Stimulated activated CD8-positive, alpha-beta memory T cell treated with anti-CD3 and anti-CD28 coated beads, Interleukin-12 subunit alpha, Interleukin-12 subunit beta, amount 100 ng/mL, for 24 hours (primary cell): Measurements from ENCODE around the gene CLMP.
"Not testable (repeated sequence)": the region's sequence is repeated elsewhere in the genome, so short reads cannot be mapped to it uniquely, and the experiment has no call there.

ENCODE experiments used
- DNase-seq: peaks from one replicate; pipeline ENCODE4 v3.0.0-alpha.2; 2020; ENCODE audit errors: extremely low read depth

CLMP gene

DNA sequence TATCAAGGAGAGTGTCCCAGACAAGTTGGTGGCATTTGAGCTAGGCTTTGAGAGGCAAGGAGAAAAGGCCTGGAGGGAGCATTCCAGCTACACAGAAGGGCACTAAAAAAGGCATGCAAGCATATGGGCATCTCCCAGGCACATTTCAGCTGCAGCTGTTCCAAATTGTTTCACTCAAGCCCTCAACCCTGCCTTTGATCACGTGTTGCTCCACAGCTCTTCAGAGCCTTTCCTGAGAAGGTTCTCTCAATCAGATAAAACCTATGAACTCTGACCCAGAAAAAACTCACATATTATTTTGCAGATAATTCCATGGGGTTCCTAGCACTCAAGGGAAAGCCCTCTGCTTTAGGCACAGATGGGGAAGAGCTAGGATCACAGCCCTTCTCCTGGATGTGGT, 108.7 kb downstream of the CLMP start:
- no peak for DNase-seq

GRCh38 chr11:123085497-123085896, 109.6 kb downstream of the CLMP start:
- DNase-seq, result no peak

- no peak for DNase-seq
Measured at GRCh38 chr11:123084454-123084853, 110.6 kb downstream of the CLMP start.

DNA sequence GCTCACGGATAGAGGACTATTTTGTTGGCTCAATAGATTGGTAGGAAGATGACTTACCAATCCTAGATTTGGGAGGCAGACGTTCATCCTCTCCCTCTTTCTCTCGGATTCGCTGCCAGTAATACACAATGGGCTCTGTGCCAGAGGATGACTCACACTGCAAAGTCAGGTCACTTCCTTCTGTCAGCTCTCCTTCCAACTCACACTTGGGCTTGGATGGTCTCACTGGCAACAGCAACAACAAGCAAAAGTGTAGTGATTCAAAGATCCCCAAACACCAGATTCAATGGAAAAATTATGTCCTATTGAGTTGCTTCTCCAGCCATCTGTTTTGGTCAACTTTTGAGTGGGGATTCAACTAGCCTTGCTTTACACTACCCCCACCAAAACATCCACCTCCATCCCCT, 111.4 kb downstream of the CLMP start:
- DNase-seq, result no peak

- no peak for DNase-seq
Measured at GRCh38 chr11:123082977-123083376, 112.1 kb downstream of the CLMP start.

- DNase-seq, result no peak
Measured at GRCh38 chr11:123080015-123080414, 115.0 kb downstream of the CLMP start.

DNA sequence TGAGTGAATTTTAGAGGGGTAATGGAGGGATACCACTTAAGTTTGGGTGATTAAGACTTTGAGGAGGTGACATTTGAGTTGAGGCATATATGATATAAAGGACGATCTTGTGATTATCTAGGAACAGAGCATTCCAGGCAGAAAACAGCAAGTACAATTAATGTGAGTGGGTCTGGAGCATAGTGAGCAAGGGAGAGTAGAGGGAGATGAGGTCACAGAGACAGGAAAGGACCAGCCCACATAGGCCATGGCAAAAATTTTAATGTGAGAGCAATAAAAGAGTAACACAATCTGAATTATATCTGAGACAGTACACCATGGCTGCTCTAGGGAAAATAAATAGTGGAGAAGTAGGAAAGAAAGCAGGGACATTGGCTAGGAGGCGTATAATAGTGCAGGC, 118.6 kb downstream of the CLMP start:
- no peak for DNase-seq

DNA sequence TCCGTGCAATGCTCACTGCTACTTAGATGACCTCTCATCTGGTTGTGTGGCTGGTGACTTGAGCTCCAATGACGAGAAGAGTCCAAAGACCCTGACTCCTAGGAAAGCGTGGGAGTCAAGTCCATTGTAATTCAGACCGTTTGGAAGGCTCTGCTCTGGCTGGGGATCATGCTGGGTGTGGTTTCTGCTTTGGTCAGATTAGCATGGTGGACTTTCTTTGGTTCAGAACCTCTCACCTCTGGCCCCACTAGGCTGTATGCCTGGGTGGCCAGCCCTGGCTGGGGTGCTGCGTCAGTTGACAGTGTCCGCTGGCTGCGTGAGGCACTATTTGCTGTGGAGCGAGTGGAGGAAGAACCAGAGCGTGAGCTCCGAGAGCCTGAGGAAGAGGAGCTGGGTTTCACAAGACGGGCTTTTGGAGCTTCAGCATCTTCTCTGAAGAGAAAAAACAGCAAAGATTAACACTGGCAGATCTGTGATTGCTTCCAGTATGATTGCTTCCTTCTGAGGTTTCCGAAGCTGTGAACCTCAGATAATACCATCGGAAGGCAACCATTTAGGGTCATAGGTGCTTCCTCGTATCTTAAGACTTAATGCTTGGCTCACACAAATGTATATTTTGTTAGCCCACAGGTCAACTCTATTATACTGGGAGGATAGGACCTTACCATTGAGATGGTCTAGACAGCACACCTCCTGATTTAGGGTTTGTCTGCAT, 121.5 kb downstream of the CLMP start:
- DNase-seq, result no peak

- DNase-seq, result no peak
Measured at GRCh38 chr11:123072762-123073161, 122.3 kb downstream of the CLMP start.

GRCh38 chr11:123072332-123072761, 122.7 kb downstream of the CLMP start:
- DNase-seq, result no peak

DNA sequence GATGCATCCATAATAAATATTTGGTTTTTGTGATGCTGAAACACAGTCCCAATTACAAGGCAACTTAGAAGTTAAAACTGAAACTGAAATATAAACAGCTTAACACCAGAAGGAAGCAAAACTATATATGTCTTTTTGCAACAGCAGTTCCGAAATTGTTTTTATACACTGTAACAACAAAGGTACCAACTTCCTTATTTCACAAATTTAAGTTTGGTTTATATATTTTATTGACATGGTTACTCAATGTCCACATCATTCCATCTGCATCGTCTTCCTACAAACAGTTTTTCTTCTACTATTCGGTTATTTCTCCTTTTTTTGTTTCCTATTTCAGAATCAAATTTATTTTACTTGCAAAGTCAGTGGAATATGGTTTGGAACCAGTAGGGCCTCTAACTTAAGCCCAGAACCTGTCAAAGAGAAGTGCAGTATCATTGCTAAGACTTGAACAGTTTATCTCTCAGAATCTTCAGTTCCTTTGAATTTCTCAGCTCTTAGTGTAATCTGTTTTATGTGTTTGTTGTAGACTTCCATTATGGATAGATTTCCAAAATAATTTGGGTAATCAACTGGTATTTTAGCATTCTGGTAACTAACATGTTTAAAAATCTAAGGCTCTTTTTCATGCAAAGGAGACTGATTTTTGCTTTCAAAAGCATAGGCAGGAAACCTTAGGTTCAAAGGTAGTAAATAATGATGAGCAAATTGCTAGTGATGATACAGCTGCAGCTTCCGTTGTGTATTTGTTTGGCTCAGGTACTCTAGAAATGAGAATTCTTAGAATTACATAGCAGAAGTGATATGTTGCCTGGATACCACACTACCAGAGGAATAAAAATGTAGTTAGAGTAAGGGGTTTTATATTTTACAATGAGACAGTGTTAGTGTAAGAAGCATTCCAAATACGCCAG, 124.9 kb downstream of the CLMP start:
- no peak for DNase-seq

DNA sequence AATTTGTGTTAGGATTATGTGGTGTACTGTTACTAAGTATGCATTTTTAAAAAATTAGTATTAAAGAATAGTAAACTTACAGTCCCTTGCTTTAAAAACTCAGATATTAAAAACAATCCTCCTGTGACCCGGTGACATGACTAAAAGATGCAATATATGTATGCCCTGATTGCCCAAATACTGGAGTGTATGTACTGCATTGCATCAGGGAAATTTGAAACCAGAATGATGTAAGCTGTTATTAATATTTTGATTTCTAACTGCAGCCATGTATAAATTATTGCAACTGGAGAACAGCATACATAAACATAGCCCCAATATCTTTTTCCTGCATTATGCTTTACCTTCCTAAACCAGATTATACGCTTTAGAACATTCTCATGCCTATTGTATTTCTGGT, 129.4 kb downstream of the CLMP start:
- no peak for DNase-seq

DNA sequence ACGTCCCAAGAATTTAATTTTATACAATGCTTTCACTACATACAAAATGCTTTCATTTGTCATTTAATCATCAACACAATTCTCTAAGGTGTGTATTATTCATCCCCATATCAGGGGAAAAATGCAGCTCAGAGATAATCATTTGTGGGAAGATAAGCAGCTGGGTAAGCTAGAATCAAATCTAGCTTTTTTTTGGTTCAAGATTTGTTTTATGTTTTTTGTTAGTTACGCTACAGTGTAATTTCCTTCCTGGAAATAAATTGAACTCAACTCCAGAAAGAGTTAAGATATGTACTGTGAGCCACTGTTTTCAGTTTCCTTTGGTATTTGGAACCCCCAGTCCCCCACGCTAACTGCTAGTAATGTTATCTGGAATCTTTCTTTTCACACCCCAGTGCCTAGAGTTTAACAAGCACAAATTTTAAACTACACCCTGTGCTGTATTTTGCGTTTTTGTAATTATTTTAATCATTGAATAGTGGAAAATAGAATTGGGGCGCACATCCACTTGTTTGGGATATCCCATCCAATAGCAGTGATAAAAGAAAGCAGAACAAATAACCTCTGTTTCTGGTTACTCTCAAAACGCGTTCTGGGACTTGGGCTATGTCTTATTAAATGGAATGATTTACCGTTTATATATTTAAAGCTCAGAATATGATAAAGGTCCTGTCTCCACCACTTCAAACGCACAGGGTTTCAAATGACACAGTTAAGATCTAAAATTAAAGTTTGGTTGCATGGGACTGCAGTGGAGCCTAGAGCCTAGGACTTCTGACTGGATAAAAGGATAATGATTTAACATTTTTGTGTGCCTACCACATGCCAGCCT, 131.0 kb downstream of the CLMP start:
- DNase-seq, result no peak

DNA sequence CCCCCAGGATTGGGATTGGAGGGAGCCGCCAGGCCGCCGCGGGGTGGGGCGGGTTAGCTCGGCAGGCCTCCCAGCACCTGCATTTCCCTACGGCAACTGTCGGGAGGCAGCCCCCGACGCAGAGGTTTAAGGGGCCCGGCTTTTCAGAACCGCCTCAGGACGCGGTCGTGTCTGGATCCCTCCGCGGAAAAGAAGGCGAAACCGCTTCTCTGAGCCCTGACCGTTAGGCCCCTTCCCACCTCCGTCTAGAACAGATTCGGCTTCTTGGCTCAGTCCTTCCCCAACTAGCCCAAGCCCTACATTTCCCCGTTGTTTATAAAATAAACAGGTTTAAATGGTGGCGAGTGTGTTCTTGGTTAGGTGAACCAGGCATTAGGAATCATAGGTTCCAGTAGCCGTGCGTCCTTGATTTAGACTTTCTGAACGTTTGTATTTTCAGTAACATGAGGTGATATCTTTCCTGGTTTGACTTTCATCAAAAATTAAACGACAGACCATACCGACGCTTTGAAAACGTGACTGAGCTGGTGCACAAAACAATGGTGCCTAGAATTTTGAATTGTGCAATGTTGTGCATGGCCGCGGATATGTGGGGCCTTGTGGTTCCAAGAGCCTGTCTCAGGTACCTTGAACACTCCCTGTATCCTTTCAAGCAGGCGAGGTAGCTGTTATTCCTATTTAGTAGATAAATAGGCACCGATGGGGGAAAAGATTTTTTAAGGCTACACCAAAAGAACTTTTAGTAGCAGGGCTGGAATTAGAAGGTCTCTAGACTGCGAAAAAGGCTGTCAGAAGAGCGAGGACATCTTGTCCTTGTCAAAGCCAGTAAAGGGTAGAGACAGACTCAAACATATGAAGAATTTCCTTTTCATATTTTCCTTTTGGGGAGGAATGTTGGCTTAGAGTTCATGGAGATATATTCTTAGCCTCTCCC, 131.9 kb downstream of the CLMP start:
- no peak for DNase-seq

DNA sequence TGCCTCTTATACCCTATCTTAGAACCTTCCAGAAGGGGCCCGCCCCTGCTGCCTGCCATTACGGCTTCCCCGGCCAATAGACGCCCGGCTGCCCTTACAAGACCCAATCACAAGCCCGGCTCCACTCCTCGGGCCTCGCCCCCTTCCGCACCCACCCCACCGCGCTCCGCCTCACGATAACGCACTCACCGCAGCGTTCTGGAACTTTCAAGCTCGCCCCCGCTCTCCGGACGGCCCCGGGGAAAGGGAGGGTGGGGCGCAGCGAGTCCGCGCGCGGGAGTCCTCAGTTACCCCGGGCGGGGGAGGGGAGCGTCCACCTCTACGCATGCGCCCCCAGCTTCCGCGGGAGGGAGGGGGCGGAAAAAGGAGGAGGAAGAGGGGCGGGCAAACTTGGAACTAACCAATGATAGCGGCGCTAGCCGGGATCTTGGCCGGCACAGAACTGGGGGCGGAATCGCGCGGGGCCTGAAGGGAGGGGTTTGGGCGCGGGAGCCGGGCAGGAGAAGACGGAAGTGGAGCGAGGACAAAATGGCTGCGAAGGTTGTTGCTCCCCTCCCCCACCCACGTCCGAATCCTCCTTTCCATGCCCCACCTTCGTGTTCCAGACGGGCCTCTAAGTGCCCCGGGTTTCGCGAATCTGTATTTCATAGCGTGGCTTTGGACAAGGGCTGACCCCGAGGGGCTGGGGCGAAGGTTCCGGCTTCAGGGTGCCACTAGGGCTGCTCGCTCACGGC, 132.7 kb downstream of the CLMP start:
- DNase-seq, result peak; percentile 99

GRCh38 chr11:123061403-123062157, 133.5 kb downstream of the CLMP start, which contains the start of gene HSPA8:
Gene HSPA8, minus strand, starts transcription at chr11:123062136. Its CDS starts 812 bp downstream, at chr11:123061324.
- DNase-seq, result peak; percentile 53

DNA sequence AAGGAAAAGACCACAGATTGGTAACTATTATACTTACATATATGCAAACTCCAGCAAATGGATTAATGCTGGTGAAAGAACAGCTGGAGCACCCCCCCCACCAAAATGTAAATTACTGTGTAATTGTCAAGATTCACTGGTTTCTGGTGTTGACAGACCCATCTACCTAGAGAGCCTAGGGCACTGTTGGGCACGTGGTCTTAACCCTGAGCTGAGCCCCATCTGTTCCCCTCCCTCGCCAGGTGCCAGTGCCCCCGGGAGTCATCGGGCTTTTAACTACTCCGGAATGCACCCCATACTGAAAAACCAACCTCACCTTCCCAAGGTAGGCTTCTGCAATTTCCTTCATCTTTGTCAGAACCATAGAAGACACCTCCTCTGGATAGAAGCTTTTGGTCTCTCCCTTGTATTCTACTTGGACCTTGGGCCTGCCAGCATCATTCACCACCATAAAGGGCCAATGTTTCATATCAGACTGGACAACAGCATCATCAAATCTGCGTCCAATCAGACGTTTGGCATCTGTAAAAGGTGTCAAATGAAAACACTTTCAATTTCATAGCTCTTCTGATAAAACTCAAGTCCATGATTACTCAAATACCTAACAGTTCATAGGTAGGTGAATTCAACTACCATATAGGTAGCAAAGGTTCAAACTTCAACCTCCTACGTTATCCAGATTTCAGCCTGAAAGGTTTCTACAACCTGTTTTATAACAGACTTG, 134.6 kb downstream of the CLMP start:
- DNase-seq, result no peak

DNA sequence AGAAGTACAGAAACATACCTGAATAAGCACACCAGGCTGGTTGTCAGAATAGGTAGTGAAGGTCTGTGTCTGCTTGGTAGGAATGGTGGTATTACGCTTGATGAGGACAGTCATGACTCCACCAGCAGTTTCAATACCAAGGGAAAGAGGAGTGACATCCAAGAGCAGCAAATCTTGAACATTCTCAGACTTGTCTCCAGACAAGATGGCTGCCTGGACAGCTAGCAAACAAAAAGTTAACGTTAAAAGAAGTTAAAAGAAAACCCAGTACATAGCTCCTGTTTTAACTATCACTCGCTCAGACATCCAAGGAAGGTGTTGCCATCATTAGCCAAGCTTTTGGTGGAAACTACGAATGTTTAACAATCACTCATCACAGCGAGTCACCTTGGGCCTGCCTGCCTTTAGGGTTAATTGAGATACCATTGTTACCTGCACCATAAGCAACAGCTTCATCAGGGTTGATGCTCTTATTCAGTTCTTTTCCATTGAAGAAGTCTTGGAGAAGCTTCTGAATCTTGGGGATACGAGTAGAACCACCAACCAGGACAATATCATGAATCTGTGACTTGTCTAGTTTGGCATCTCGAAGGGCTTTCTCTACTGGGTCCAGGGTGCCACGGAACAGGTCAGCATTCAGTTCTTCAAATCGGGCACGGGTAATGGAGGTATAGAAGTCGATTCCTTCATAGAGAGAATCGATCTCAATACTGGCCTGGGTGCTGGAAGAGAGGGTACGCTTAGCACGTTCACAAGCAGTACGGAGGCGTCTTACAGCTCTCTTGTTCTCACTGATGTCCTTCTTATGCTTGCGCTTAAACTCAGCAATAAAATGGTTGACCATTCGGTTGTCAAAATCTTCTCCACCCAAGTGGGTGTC, 135.8 kb downstream of the CLMP start:
- DNase-seq, result not testable (repeated sequence)
